Activated T-helper 17 cell treated with anti-CD3 and anti-CD28 coated beads, Interleukin-2, amount 50 U/mL, for 72 hours (primary cell): ENCODE measurements around the gene TMEM154. TPM values are rescaled to one million over a fixed set of nuclear protein-coding genes. Genes with fewer than 3 reads are reported as not detected.

ENCODE experiments used
- ATAC-seq: fragments of 150-1000 bp; cut with Tn5 transposase; replicated peaks from 2 replicates; pipeline ENCODE4 v1.10.0; 2021; ENCODE audit warnings: mild to moderate bottlenecking, moderate library complexity
- H3K27ac Mint-ChIP-seq: one replicate; pipeline ENCODE4 v1.8.0; 2022; ENCODE audit warnings: mixed read lengths
- H3K27me3 Mint-ChIP-seq: one replicate; pipeline ENCODE4 v1.8.0; 2022; ENCODE audit warnings: mixed read lengths
- H3K36me3 Mint-ChIP-seq: one replicate; pipeline ENCODE4 v1.8.0; 2022; ENCODE audit warnings: low read depth, mild to moderate bottlenecking, mixed read lengths
- H3K4me1 Mint-ChIP-seq: one replicate; pipeline ENCODE4 v1.8.0; 2022; ENCODE audit warnings: mixed read lengths
- H3K4me3 Mint-ChIP-seq: one replicate; pipeline ENCODE4 v1.8.0; 2022; ENCODE audit warnings: mild to moderate bottlenecking, mixed read lengths
- H3K9me3 Mint-ChIP-seq: one replicate; pipeline ENCODE4 v1.8.0; 2022; ENCODE audit warnings: mixed read lengths
- total RNA-seq, 2 donors: library from RNA; stranded (reverse); gene quantifications; one replicate each; pipeline ENCODE4 v1.2.3, GENCODE V29; 2022

The TMEM154 gene
- total RNA-seq, 2 donors from 2014 or later = 8.6 to 18.0 TPM

GRCh38 chr4:152591876-152592275, 87.9 kb downstream of the TMEM154 start:
- H3K27me3 Mint-ChIP-seq = no peaks in the 10 kb centered on the region
- no peaks in the 10 kb centered on the region for H3K36me3 Mint-ChIP-seq
- ATAC-seq = no peak
- H3K4me3 Mint-ChIP-seq = peak overlapping the region; percentile 44
- peaks cover 10% of the 10 kb centered on the region for H3K4me1 Mint-ChIP-seq
- no peaks in the 10 kb centered on the region for H3K9me3 Mint-ChIP-seq
- H3K27ac Mint-ChIP-seq = no peak overlapping the region

GRCh38 chr4:152591396-152591795, 88.4 kb downstream of the TMEM154 start:
- Mint-ChIP-seq H3K4me1 (peaks cover 10% of the 10 kb centered on the region), H3K27ac (no peak overlapping the region), H3K4me3 (peak overlapping the region; percentile 44), H3K9me3 (no peaks in the 10 kb centered on the region), H3K27me3 (no peaks in the 10 kb centered on the region), H3K36me3 (no peaks in the 10 kb centered on the region)
- peak; percentile 53 for ATAC-seq

DNA sequence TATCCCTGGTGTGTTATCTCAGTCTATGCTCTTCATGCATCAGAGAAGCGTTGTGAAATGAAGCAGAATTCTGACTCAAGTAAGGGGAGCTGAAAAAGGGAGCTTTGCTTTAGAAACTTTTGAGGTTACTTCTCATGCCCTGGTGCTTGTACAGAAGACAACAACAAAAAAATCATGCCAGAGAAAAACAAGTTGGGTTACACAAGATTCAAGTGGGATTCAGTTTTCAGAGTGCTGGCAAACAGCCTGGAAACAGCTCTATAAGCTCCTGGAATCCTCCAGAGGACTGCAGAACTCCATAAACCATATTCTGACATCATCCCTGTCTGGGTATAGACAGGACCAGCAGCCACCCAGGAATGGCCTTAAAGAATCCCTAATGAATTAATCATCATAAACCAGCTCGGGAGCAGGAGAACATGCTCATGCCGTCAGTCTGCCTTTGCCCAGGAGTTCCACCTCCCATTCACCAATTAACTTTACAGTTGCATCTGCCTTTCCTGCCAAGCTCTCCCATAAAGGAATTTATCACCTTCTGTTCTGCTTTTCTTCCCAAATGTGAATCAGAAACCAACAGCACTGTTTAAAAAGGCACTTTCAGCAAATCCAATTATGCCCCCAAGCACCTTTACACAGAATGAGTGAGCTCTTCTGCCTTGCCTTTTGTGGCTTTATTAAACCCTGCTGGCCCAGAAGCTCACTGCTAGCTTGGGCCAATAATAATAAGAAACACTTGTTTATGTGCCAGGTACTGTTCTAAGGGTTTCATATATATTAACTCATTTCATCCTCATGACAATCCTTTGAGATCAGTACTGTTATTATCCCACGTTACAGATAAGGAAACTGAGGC, 89.4 kb downstream of the TMEM154 start:
- Mint-ChIP-seq H3K36me3 (no peaks in the 10 kb centered on the region), H3K4me1 (peaks cover 10% of the 10 kb centered on the region), H3K4me3 (peak overlapping the region; percentile 44), H3K27ac (no peak overlapping the region), H3K9me3 (no peaks in the 10 kb centered on the region), H3K27me3 (no peaks in the 10 kb centered on the region)
- no peak for ATAC-seq

DNA sequence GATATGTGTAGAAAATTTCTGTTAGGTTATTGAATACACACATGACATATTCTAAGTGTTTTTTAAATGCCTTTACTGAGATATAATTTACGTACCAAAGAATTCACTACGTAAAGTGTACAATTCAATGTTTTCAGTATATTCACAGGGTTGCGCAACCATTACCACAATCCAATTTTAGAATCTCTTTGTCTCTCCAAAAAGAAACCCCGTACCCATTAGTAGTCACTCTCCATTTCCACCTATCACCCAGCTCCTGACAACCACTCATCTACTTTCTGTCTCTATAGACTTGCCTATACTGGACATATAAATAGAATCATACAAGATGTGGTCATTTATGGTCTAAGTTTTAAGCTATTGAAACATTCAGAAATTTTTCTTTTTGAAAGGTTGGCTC, 90.9 kb downstream of the TMEM154 start:
- peaks cover 15% of the 10 kb centered on the region for H3K4me1 Mint-ChIP-seq
- no peaks in the 10 kb centered on the region for H3K36me3 Mint-ChIP-seq
- H3K27me3 Mint-ChIP-seq = no peaks in the 10 kb centered on the region
- no peak for ATAC-seq
- H3K9me3 Mint-ChIP-seq = no peaks in the 10 kb centered on the region
- H3K4me3 Mint-ChIP-seq = no peak overlapping the region
- H3K27ac Mint-ChIP-seq = no peak overlapping the region

DNA sequence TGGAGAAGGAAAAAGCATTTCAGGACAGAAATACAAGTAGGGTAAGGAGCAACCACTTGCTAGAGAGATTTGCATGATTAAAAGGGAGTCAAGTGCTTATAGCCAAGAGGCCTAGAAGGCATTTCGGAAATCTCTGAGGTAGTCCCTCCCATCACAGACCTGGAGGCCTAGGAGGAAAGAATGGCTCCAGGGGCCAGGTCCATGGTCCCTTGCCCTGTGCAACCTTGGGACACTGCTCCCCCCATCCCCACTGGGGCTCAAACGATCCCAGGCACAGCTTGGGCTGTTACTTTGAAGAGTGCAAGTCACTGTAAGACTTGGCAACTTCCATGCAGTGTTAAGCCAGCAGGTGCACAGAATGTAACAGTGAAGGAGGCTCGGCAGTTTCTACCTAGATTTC, 92.7 kb downstream of the TMEM154 start:
- Mint-ChIP-seq H3K27me3 (no peaks in the 10 kb centered on the region), H3K4me3 (no peak overlapping the region), H3K9me3 (no peaks in the 10 kb centered on the region), H3K36me3 (no peaks in the 10 kb centered on the region), H3K4me1 (peaks cover 15% of the 10 kb centered on the region), H3K27ac (no peak overlapping the region)
- ATAC-seq = no peak

DNA sequence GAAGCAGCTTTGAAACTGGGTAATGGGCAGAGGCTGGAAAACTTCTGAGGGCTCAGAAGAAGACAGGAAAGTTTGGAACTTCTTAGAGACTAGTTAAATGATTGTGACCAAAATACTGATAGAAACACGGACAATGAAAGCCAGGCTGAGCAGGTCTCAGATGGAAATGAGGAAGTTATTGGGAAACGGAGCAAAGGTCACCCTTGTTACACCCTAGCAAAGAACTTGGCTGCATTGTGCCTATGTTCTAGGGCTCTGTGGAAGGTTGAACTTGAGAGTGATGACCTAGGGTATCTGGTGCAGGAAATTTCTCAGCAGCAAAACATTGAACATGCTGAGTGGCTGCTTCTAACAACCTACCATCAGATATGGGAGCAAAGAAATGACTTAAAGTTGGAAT, 93.1 kb downstream of the TMEM154 start:
- Mint-ChIP-seq H3K27me3 (no peaks in the 10 kb centered on the region), H3K4me1 (peaks cover 14% of the 10 kb centered on the region), H3K9me3 (no peaks in the 10 kb centered on the region), H3K27ac (no peak overlapping the region), H3K4me3 (no peak overlapping the region), H3K36me3 (no peaks in the 10 kb centered on the region)
- no peak for ATAC-seq

- no peaks in the 10 kb centered on the region for H3K27me3 Mint-ChIP-seq
- H3K4me1 Mint-ChIP-seq = peaks cover 5% of the 10 kb centered on the region
- ATAC-seq = peak; percentile 71
- no peaks in the 10 kb centered on the region for H3K9me3 Mint-ChIP-seq
- H3K4me3 Mint-ChIP-seq = peak overlapping the region; percentile 75
- H3K36me3 Mint-ChIP-seq = no peaks in the 10 kb centered on the region
- peak overlapping the region; percentile 89 for H3K27ac Mint-ChIP-seq
Observed at GRCh38 chr4:152585023-152585441, 94.8 kb downstream of the TMEM154 start.

- Mint-ChIP-seq H3K4me1 (peaks cover 5% of the 10 kb centered on the region), H3K27me3 (no peaks in the 10 kb centered on the region), H3K4me3 (no peak overlapping the region), H3K36me3 (no peaks in the 10 kb centered on the region), H3K9me3 (no peaks in the 10 kb centered on the region), H3K27ac (no peak overlapping the region)
- no peak for ATAC-seq
Observed at GRCh38 chr4:152581536-152582160, 98.1 kb downstream of the TMEM154 start.

GRCh38 chr4:152579916-152580315, 99.9 kb downstream of the TMEM154 start:
- H3K27ac Mint-ChIP-seq = no peak overlapping the region
- no peaks in the 10 kb centered on the region for H3K9me3 Mint-ChIP-seq
- H3K27me3 Mint-ChIP-seq = no peaks in the 10 kb centered on the region
- no peaks in the 10 kb centered on the region for H3K36me3 Mint-ChIP-seq
- no peaks in the 10 kb centered on the region for H3K4me1 Mint-ChIP-seq
- no peak overlapping the region for H3K4me3 Mint-ChIP-seq
- no peak for ATAC-seq

DNA sequence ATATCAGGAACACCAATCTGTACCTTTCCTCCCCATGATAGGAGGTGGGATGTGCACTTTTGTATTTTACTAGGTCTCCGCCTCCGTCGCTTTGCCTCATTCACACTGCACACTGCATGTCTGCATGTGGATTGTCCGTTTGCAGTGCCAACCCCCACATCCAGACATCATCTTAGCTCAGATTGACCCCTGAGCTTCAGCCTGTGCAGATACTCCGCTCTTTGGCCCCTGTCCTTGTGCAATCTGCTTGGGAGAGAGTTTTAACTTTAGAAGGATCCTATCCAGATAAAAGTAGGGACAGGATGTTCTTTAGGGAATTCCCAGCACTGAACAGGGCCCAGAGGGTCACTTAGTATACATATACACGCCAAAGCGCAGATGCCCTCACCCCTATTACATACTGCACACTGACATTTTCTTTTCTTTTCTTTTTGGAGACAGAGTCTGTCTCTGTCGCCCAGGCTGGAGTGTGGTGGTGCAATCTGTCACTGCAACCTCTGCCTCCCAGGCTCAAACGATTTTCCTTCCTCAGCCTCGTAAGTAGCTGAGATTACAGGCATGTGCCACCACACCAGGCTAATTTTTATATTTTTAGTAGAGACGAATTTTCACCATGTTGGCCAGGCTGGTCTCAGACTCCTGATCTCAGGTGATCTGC, 100.6 kb downstream of the TMEM154 start:
- Mint-ChIP-seq H3K4me1 (no peaks in the 10 kb centered on the region), H3K27ac (no peak overlapping the region), H3K9me3 (no peaks in the 10 kb centered on the region), H3K27me3 (no peaks in the 10 kb centered on the region), H3K4me3 (no peak overlapping the region), H3K36me3 (no peaks in the 10 kb centered on the region)
- no peak for ATAC-seq

DNA sequence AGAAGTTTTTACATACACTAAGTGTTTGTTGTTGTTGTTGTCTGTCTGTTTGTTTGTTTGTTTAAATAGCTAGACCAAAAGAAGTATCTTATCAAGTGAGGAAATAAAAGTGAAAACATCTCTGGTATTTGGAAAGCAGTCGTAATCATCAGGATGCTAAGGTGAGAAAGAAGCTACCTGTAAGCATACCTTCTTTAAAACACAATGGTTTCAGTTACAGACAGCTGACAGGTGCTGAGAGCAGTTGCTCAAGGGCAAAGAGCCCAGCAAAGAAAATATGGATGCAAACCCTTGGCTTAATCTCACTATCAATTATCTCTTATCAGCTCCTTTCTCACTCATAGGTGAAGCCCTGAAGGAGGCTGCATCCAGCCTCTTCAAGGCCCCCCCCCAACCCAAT, 101.1 kb downstream of the TMEM154 start:
- Mint-ChIP-seq H3K27me3 (no peaks in the 10 kb centered on the region), H3K4me1 (no peaks in the 10 kb centered on the region)

DNA sequence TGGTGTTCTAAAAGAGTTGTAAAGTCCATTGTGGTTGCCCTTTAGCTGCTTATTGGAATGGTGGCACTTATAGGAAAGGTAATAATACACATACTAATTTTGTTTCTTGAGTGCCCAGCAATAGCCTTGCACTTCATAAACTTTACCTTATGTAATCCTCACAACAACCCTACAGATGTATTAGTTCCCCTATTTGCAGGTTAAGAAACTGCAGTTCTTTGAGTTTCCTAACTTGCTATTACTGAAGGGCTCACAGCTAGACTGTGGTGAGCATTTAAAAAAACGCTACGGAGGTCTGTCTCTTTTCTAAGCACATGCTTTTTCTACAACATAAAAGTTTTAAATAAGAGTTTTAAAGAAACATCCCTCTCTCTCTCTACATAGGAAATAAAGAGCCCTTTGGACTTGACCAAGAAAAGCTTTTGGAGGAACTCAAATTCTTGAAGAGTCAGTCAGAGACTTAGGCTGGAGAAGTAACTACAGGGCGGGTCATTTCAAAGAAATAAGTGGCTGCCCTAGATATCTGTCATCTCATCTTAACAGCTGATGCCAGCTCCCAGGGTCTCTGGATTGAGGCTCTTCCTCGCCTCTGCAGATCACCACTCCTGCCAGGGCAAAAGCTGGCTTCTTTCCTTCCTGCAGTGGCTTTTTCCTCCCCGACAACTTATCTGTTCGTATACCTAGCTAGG, 101.9 kb downstream of the TMEM154 start:
- Mint-ChIP-seq H3K27me3 (no peaks in the 10 kb centered on the region), H3K4me3 (no peak overlapping the region), H3K4me1 (no peaks in the 10 kb centered on the region)

More for the DNA sequence above, 101.1 kb downstream of the TMEM154 start:
- ATAC-seq = no peak
- no peaks in the 10 kb centered on the region for H3K9me3 Mint-ChIP-seq
- H3K27ac Mint-ChIP-seq = no peak overlapping the region
- no peaks in the 10 kb centered on the region for H3K36me3 Mint-ChIP-seq
- H3K4me3 Mint-ChIP-seq = no peak overlapping the region

GRCh38 chr4:152575533-152575932, 104.3 kb downstream of the TMEM154 start:
- Mint-ChIP-seq H3K4me1 (no peaks in the 10 kb centered on the region), H3K36me3 (no peaks in the 10 kb centered on the region), H3K4me3 (no peak overlapping the region), H3K27ac (no peak overlapping the region), H3K27me3 (no peaks in the 10 kb centered on the region), H3K9me3 (no peaks in the 10 kb centered on the region)
- no peak for ATAC-seq

More for the DNA sequence above, 101.9 kb downstream of the TMEM154 start:
- H3K27ac Mint-ChIP-seq = no peak overlapping the region
- H3K36me3 Mint-ChIP-seq = no peaks in the 10 kb centered on the region
- no peaks in the 10 kb centered on the region for H3K9me3 Mint-ChIP-seq
- no peak for ATAC-seq

DNA sequence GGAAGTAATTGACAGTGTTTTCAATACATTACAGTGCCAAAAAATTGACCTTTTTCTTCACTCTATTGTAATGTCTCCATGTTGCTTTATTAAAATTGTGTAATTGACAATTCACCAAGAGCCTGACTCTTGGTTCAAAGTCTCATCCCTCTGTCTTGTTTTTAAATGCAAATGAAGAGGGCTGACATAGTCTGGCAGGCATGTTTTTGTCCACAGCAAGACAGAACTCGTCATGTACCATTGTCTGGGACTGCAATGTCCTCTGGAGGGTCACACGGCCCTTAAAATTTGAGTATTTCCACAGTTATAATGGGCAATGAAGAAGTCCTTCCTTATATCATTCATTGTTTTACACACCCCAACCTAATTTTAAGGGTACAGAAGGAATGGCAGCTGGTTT, 105.9 kb downstream of the TMEM154 start:
- Mint-ChIP-seq H3K27ac (no peak overlapping the region), H3K4me1 (no peaks in the 10 kb centered on the region), H3K36me3 (no peaks in the 10 kb centered on the region), H3K9me3 (no peaks in the 10 kb centered on the region), H3K4me3 (no peak overlapping the region), H3K27me3 (no peaks in the 10 kb centered on the region)
- no peak for ATAC-seq
